Fibroblast of skin of left quadriceps (primary cell): ENCODE data around the gene HYKK.
"Not testable (repeated sequence)": the region's sequence is repeated elsewhere in the genome, so short reads cannot be mapped to it uniquely, and the experiment has no call there.

Experiments used
- DNase-seq, 2 experiments: peaks; one replicate each; pipeline ENCODE4 v3.0.0-alpha.2; 2013; ENCODE audit warnings: low read depth in 2 of 2

Gene HYKK

GRCh38 chr15:78506971-78507830 is at the start of gene HYKK:
Gene HYKK (plus strand): TSS chr15:78507577. CDS start chr15:78513089, 5,512 bp downstream.
- DNase-seq, result peak; percentile 94 to 95

GRCh38 chr15:78460737-78461136 is 46.6 kb upstream of the HYKK start:
- no peak for DNase-seq

GRCh38 chr15:78461171-78461888 is 46.0 kb upstream of the HYKK start:
- DNase-seq, result no peak

- DNase-seq, result no peak
These were observed 38.3 kb upstream of the HYKK start for GRCh38 chr15:78469031-78469430.

- DNase-seq, result no peak
These were observed 30.1 kb upstream of the HYKK start for GRCh38 chr15:78477295-78477694.

- no peak for DNase-seq
These were observed 27.7 kb upstream of the HYKK start for GRCh38 chr15:78479650-78480049.

- no peak for DNase-seq
These were observed 25.5 kb upstream of the HYKK start for GRCh38 chr15:78481917-78482316.

GRCh38 chr15:78492872-78493271 is 14.5 kb upstream of the HYKK start:
- peak; percentile 26 to 38 for DNase-seq

- DNase-seq, result no peak
These were observed 5.5 kb upstream of the HYKK start for GRCh38 chr15:78501857-78502256.

- DNase-seq, result no peak
These were observed 4.7 kb upstream of the HYKK start for GRCh38 chr15:78502641-78503040.

GRCh38 chr15:78507831-78508160 is 419 bp downstream of the HYKK start:
- DNase-seq, result no peak

- no peak for DNase-seq
These were observed 895 bp downstream of the HYKK start for GRCh38 chr15:78508272-78508671.

- no peak for DNase-seq
These were observed 2.4 kb downstream of the HYKK start for GRCh38 chr15:78509726-78510312.

- not testable (repeated sequence) for DNase-seq
These were observed 12.7 kb downstream of the HYKK start for GRCh38 chr15:78520035-78520434.

GRCh38 chr15:78524230-78524629 is 16.9 kb downstream of the HYKK start:
- no peak for DNase-seq

GRCh38 chr15:78527325-78527724 is 19.9 kb downstream of the HYKK start:
- no peak for DNase-seq

- no peak for DNase-seq
These were observed 26.0 kb downstream of the HYKK start for GRCh38 chr15:78533331-78533730.

- DNase-seq, result no peak
These were observed 28.8 kb downstream of the HYKK start for GRCh38 chr15:78536134-78536533.

- DNase-seq, result no peak
These were observed 30.0 kb downstream of the HYKK start for GRCh38 chr15:78537266-78537905.

- no peak for DNase-seq
These were observed 31.0 kb downstream of the HYKK start for GRCh38 chr15:78538358-78538757.

GRCh38 chr15:78539464-78540140 is 32.2 kb downstream of the HYKK start:
- DNase-seq, result peak in 1 of 2 experiments; percentile 4
